Esophagus squamous epithelium (tissue), 4 donors: Measurements from ENCODE around the gene METTL18.

ENCODE experiments used
- POLR2A ChIP-seq, 4 donors: fragments of 450-650 bp; IDR thresholded peaks; one replicate each; pipeline ENCODE4 v1.6.1; 2017; ENCODE audit warnings: antibody characterized with exemption in 4 of 4, mild to moderate bottlenecking in 4 of 4, moderate library complexity in 3 of 4
- TF ChIP-seq, protein P1 (sequence below), 6 experiments: fragments of 450-650 bp in 4 of 6; fragments of 200-600 bp in 2 of 6; sonication (generic) in 2 of 6; IDR thresholded peaks; one replicate each; pipeline ENCODE4 v1.5.1; 2016 to 2019; ENCODE audit warnings: antibody characterized with exemption in 6 of 6, mild to moderate bottlenecking in 4 of 6, moderate library complexity in 4 of 6

GRCh38 chr1:169753549-169753948 is 41.2 kb downstream of the METTL18 start:
- no peak for TF ChIP-seq POLR2A (IDR thresholded peaks at IDR 0.05)
- TF ChIP-seq, protein P1, sequence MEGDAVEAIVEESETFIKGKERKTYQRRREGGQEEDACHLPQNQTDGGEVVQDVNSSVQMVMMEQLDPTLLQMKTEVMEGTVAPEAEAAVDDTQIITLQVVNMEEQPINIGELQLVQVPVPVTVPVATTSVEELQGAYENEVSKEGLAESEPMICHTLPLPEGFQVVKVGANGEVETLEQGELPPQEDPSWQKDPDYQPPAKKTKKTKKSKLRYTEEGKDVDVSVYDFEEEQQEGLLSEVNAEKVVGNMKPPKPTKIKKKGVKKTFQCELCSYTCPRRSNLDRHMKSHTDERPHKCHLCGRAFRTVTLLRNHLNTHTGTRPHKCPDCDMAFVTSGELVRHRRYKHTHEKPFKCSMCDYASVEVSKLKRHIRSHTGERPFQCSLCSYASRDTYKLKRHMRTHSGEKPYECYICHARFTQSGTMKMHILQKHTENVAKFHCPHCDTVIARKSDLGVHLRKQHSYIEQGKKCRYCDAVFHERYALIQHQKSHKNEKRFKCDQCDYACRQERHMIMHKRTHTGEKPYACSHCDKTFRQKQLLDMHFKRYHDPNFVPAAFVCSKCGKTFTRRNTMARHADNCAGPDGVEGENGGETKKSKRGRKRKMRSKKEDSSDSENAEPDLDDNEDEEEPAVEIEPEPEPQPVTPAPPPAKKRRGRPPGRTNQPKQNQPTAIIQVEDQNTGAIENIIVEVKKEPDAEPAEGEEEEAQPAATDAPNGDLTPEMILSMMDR (IDR thresholded peaks at IDR 0.05): no peak
